Stimulated activated naive CD4-positive, alpha-beta T cell treated with Interleukin-2 at 50 U/mL for 16 hours (primary cell): ENCODE data around the gene STRN4.

Experiments used
- DNase-seq: peaks from one replicate; lab custom pipeline; 2025; lab: John Stamatoyannopoulos, UW

Gene STRN4

DNA sequence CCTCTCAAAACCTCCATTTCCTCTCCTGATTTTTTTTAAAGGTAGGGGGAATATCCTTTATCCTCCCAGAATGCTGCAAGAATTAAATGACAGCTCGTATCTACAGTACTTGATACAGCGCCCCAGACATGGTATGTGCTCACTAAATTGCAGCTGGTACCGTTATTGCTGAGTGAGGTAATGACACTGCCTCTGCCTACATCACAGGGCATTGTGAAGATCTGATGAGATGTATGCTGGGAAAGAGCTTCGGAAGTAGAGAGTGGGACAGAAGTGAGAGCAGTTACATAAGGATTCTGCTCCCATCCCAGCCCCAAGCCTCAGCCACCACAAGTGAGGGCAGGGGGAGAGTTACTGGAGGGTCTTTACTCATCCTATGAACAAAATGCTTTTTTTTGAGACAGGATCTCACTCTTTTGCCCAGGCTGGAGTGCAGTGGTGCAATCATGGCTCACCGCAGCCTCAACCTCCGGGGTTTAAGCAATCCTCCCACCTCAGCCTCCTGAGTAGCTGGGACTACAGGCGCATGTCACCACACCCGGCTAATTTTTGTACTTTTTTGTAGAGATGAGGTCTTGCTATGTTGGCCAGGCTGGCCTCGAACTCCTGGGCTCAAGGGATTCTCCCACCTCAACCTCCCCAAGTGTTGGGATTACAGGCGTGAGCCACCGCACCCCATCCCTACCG is 2.1 kb downstream of the STRN4 start:
- DNase-seq, result no peak

- no peak for DNase-seq
Measured at GRCh38 chr19:46742926-46743480, 3.2 kb downstream of the STRN4 start.

DNA sequence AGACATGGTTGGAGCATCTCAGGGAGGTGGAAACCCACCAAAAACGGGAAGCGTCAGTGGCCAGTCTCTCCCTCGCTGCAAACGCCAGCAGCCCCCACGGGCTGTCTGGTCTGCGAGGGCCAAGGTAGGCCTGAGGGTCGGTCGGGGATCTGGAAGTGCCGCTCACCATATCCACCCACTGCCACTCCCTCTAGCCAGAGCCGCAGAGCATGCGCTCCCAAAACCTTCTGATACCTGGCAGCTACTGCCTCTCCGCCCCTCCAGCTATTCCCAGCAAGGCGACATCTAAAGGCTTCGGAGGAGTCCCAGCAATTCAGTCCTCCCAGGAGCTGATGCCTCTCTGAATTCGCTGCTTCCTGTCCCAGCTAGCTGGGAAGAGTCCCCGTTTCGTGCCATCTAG is 4.8 kb downstream of the STRN4 start:
- DNase-seq, result no peak

DNA sequence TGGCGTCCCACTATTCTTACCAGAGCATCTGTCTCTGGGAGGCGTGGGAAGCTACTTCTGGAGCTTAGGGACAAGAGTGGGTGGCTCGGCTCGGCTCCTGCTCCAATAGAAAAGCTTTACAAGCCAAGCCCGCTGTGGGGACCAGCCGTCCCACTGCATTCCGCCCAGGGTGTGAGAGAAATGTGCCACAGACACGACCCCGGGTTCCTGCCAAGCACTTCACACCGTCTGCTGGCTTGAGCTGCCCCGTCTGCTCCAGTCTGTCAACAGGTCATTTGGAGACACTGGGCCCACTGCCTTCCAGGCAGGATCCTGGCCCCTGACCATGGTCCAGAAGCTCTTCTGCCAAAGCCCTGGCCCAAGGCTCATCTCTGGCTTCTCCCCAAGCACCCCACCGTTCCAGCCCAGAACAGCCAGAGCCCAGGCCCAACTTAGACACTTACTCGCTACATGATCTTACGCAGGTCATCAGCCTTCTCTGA is 6.9 kb downstream of the STRN4 start:
- DNase-seq, result no peak

- no peak for DNase-seq
Measured at GRCh38 chr19:46737761-46738171, 8.5 kb downstream of the STRN4 start.

GRCh38 chr19:46737298-46737654 is 9.0 kb downstream of the STRN4 start:
- no peak for DNase-seq

DNA sequence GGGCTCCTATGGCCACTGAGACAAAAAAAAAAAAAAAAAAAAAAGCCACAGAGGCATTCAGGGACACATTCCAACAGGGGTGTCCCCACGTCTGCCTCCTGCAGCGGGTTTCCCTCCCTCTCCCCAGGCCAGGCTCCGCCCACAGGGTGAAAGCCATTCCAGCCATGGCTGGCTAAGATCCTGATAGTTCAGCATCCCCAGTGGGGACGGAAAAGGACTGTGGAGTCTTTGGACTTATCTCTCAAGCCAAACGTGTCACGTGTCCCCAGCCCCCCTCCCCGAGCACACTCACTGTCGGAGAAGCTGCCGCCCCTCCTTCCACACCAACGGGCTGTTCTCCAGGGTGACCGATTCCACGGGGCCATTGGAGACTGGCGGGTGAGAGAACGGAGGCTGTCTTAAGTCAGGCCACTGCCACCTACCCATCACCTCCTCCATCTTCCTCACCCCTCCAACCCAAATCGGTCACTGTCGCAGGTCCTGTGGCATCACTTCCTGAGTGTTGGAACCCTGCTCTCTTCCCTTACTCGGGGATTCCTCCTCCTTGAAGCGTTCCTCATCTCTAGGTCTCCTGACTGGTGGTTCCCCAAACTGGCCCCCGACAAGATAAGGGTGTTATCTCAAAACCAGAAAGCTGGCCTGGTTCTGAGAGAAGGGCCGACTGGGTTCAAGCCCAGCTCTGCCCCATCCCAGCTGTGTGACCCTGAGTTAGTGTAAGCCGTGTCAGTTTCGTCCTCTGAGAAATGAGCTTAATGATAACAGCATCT is 9.5 kb downstream of the STRN4 start:
- DNase-seq, result no peak

- DNase-seq, result no peak
Measured at GRCh38 chr19:46733690-46734292, 12.5 kb downstream of the STRN4 start.

DNA sequence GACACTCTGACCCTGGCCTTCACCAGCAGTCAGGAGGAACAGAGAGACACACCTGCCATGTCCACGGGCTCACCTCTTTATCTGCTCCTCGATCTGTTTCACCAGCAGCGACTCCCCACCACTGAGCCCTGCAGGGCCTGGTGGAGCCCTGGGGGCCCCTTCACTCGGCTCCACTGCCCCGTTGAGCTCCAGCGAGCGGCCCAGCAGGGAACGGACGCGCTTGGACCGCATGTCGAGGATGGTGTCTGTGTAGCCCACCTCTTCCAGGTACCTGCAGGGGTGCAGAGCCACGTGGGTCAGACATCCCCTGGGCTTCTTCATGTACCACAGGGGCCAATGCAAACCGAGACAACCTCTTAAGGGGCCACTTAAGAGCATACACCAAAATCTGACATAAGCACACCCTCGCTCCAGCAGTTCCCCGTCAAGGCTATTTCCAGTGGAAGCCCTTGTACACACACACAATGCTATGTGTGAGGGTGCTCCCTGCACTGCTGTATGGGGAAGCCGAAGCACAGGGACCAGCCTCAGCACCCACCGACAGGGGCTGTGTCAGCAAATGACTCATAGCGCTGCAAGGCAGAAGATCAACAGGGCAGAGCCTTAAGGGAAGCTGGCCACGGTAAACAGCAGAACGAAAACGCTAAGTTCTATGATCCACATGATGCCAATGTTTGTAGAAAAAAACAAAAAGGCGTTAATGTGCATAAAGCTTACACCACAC is 13.1 kb downstream of the STRN4 start:
- DNase-seq, result no peak

- DNase-seq, result no peak
Measured at GRCh38 chr19:46732172-46732938, 13.9 kb downstream of the STRN4 start.

GRCh38 chr19:46731584-46731983 is 14.7 kb downstream of the STRN4 start:
- DNase-seq, result no peak

- no peak for DNase-seq
Measured at GRCh38 chr19:46731007-46731501, 15.2 kb downstream of the STRN4 start.

GRCh38 chr19:46730595-46730994 is 15.7 kb downstream of the STRN4 start:
- no peak for DNase-seq

GRCh38 chr19:46730187-46730586 is 16.1 kb downstream of the STRN4 start:
- no peak for DNase-seq

- no peak for DNase-seq
Measured at GRCh38 chr19:46729696-46730095, 16.6 kb downstream of the STRN4 start.

DNA sequence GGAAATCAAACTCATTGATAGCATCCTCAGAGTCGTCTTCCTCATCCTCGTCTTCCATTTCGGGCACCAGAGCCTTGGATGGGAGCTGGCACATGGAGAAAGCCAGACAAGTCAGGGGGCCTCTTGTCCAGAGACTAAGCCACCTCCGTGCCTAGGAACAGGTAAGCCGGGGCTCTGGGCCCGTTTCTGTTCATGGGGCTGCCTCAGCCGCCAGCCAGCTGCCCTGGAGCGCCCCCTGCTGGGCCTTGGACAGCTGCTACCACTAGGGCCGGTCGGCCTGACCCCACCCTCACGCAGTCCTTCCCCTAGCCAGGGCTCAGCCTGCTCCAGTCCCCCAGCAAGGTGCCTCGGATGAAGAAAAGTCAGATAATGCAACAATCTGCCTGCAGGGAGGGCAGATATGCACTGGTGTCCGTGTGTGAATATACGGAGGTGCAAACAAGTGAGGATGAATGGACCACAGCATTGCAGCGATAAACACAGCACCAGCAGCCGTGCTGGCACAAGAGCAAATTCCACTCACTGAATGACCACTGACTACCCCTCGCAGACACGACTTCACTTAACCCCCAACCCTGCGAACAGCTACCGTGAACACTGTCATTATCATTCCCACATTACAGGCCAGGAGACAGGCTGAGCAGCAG is 17.4 kb downstream of the STRN4 start:
- DNase-seq, result peak; percentile 69

DNA sequence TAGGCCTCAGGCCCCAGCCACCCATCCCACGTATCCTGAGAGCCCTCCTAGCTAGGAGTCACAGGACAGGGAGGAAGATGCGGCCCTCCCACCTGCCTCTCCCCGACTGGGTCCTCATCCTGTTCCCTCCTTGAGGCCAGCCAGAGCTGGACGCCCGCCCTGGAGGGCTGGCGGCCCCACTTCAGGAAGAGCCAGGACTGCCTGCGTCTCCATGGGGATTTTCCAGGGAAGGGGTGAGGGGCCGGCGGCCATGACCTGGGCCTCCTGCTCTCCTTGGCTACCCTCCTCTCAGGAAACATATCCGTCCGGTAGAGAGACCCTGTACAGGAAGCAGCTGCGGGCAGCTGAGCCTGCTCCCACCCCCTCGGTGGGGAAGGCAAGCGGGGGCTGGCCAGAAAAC is 18.0 kb downstream of the STRN4 start:
- DNase-seq, result no peak

DNA sequence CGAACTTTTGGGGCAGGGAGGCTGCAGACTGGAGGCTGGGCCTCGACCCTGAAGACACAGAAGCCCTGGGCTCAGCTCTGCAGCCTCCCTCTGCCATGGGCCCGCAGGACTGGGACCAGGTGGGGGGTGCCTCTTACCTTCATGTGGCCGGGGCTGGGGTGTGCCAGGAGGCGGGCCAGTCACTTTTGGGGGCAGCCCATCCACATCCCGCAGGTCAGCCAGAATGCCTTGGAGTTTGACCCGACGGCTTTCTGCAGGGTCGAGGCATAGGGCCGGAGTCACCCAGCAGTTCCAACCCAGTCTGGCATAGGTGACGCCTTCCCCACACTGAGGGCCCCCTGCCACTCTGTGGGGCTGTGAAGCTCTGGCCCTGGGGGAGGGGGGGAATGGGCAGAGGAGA is 18.5 kb downstream of the STRN4 start:
- DNase-seq, result no peak

- DNase-seq, result no peak
Measured at GRCh38 chr19:46726971-46727501, 19.2 kb downstream of the STRN4 start.

DNA sequence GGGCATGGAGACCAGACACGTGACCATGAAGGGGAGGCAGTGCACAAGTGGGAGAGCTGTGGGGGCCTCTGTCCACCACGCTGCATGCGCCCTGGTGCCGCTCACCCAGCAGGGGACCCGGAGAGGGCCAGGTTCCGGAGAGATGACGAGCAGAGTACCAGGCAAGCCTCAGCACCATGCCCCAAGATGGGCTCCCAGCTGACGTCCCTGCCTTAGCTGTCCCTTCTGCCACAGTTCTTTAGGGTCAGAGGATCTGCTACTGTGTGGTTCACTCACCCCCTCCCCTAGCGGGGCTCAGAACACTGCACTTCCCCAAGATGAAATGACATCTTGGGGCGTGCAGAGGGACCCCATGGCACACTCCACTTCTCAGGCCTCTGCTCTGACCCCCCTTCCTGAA is 19.7 kb downstream of the STRN4 start:
- DNase-seq, result no peak
